ENCODE results near the gene UGT1A9. TPM values are rescaled to one million over a fixed set of nuclear protein-coding genes. Genes with fewer than 3 reads are reported as not detected.

Gene UGT1A9
- total RNA-seq, 1 experiment from 2014 or later, result not detected

DNA sequence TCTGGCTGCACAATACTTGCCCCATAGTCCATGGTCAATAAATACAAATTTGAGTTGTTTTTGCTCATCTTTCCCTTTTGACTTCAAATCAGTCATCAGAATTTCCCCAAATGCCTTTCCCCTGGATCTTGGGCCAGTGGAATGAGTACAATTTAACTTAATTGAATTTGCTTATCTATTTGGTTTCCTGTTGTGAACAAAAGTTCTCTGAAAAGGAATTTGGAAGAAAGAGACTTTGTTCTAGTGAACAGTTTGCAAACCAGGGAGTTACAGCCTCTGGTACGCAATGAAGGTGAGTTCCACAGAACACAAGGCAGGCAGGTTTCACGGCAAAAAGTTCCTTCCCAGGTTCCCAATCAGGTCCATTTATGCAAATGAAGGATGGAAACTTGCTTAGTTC lies 87.2 kb downstream of the UGT1A9 start:
- no peak overlapping the region for H2AK5ac ChIP-seq (ENCODE audit: insufficient read length, low read length)
- H2BK15ac ChIP-seq (ENCODE audit: low read depth, low read length), result no peak overlapping the region
- no peaks in the 10 kb centered on the region for H3K4me1 Mint-ChIP-seq
- H4K5ac ChIP-seq (ENCODE audit: insufficient read length, low read depth, low read length), result no peak overlapping the region
- no peak overlapping the region for H2BK120ac ChIP-seq (ENCODE audit: low read depth, low read length, poor library complexity, severe bottlenecking)
- H4K8ac ChIP-seq (replicated peaks; ENCODE audit: insufficient read length, low read depth, low read length), result no peak overlapping the region
- no peak overlapping the region for H2BK5ac ChIP-seq (ENCODE audit: insufficient read length, low read length)
- no peak overlapping the region for H3K14ac ChIP-seq (ENCODE audit: insufficient read depth, low read length)
- TF ChIP-seq, protein P1, sequence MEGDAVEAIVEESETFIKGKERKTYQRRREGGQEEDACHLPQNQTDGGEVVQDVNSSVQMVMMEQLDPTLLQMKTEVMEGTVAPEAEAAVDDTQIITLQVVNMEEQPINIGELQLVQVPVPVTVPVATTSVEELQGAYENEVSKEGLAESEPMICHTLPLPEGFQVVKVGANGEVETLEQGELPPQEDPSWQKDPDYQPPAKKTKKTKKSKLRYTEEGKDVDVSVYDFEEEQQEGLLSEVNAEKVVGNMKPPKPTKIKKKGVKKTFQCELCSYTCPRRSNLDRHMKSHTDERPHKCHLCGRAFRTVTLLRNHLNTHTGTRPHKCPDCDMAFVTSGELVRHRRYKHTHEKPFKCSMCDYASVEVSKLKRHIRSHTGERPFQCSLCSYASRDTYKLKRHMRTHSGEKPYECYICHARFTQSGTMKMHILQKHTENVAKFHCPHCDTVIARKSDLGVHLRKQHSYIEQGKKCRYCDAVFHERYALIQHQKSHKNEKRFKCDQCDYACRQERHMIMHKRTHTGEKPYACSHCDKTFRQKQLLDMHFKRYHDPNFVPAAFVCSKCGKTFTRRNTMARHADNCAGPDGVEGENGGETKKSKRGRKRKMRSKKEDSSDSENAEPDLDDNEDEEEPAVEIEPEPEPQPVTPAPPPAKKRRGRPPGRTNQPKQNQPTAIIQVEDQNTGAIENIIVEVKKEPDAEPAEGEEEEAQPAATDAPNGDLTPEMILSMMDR (conservative IDR thresholded peaks at IDR 0.05), result no peak
- H3K4me2 ChIP-seq (ENCODE audit: insufficient read depth, insufficient read length, low read length), result no peak overlapping the region
- H4K91ac ChIP-seq (ENCODE audit: insufficient read length, low read depth, low read length), result no peak overlapping the region
- H3K27me3 Mint-ChIP-seq (ENCODE audit: low read depth), result peaks cover 9% of the 10 kb centered on the region
- H3K4me1 ChIP-seq (ENCODE audit: insufficient read depth, low read length), result no peaks in the 10 kb centered on the region
- no peaks in the 10 kb centered on the region for H4K20me1 ChIP-seq (ENCODE audit: control insufficient read depth, insufficient read depth, insufficient read length)
- no peak overlapping the region for H2BK12ac ChIP-seq (ENCODE audit: insufficient read length, low read depth, low read length)
- H2AFZ ChIP-seq (ENCODE audit: low read length), result no peak overlapping the region
- H3K23me2 ChIP-seq (ENCODE audit: insufficient read length, low read depth, low read length, poor library complexity, severe bottlenecking), result no peaks in the 10 kb centered on the region
- no peak overlapping the region for H3K23ac ChIP-seq (ENCODE audit: insufficient read length, low read depth, low read length)
- no peaks in the 10 kb centered on the region for H3K79me2 ChIP-seq (ENCODE audit: insufficient read depth, low read length)
- no peaks in the 10 kb centered on the region for H3K27me3 ChIP-seq (ENCODE audit: insufficient read depth, low read length)
- no peak overlapping the region for H3K27ac ChIP-seq (ENCODE audit: insufficient read length, low read depth, low read length)
- no peak overlapping the region for H3K56ac ChIP-seq (ENCODE audit: insufficient read length, low read depth, low read length)
- no peak overlapping the region for H3K18ac ChIP-seq (ENCODE audit: insufficient read length, low read depth, low read length)
- no peak overlapping the region for H3K9ac ChIP-seq (ENCODE audit: extremely low read depth, insufficient read length, low read length)
- H3K36me3 Mint-ChIP-seq (ENCODE audit: insufficient read depth in 1 of 3, low read depth in 3 of 3), result no peaks in the 10 kb centered on the region
- DNase-seq, result no peak
- no peaks in the 10 kb centered on the region for H3K79me1 ChIP-seq (ENCODE audit: insufficient read depth, low read depth, low read length, poor library complexity, severe bottlenecking)
- H3T11ph ChIP-seq (ENCODE audit: low read length), result no peak overlapping the region
- H3K27ac Mint-ChIP-seq, result no peak overlapping the region
- no peaks in the 10 kb centered on the region for H3K9me3 ChIP-seq (ENCODE audit: control insufficient read depth, low read depth, low read length)
- H2BK20ac ChIP-seq (ENCODE audit: low read depth, low read length, poor library complexity, severe bottlenecking), result no peak overlapping the region
- no peak overlapping the region for H3K4me3 Mint-ChIP-seq
- no peak overlapping the region for H3K4ac ChIP-seq (ENCODE audit: low read depth, low read length)
- no CpG with 5 or more reads among the region's 2 CpGs for WGBS (ENCODE audit: extremely low coverage, insufficient read length, low lambda C conversion rate)
- H3K9me3 Mint-ChIP-seq, result peaks cover 2 to 3% of the 10 kb centered on the region in 2 experiments; a peak in 4 of 5 replicates

All from H9 (cell line).